Lower leg skin (tissue), 3 donors: ENCODE data around the gene DMD.

Experiments
- POLR2A ChIP-seq, 2 donors: fragments of 450-650 bp; IDR thresholded peaks; one replicate each; pipeline ENCODE4 v1.6.1; 2016 to 2017; ENCODE audit warnings: antibody characterized with exemption in 2 of 2, mild to moderate bottlenecking in 1 of 2, moderate library complexity in 1 of 2
- TF ChIP-seq, protein P1 (sequence below), 3 donors: fragments of 450-650 bp; IDR thresholded peaks; one replicate each; pipeline ENCODE4 v1.5.1; 2016; ENCODE audit warnings: antibody characterized with exemption in 3 of 3, mild to moderate bottlenecking in 3 of 3, moderate library complexity in 2 of 3

- TF ChIP-seq, protein P1, sequence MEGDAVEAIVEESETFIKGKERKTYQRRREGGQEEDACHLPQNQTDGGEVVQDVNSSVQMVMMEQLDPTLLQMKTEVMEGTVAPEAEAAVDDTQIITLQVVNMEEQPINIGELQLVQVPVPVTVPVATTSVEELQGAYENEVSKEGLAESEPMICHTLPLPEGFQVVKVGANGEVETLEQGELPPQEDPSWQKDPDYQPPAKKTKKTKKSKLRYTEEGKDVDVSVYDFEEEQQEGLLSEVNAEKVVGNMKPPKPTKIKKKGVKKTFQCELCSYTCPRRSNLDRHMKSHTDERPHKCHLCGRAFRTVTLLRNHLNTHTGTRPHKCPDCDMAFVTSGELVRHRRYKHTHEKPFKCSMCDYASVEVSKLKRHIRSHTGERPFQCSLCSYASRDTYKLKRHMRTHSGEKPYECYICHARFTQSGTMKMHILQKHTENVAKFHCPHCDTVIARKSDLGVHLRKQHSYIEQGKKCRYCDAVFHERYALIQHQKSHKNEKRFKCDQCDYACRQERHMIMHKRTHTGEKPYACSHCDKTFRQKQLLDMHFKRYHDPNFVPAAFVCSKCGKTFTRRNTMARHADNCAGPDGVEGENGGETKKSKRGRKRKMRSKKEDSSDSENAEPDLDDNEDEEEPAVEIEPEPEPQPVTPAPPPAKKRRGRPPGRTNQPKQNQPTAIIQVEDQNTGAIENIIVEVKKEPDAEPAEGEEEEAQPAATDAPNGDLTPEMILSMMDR (IDR thresholded peaks at IDR 0.05), result no peak
- no peak for TF ChIP-seq POLR2A (IDR thresholded peaks at IDR 0.05)
Observed at GRCh38 chrX:31555506-31555905, 1655.8 kb downstream of the DMD start.
